NCI-H2081 treated with DMSO at 0.1 percent for 48 hours (cell line): ENCODE results near the gene L3MBTL4.
"Not testable (repeated sequence)": the region's sequence is repeated elsewhere in the genome, so short reads cannot be mapped to it uniquely, and the experiment has no call there.

ENCODE experiments used
- DNase-seq: peaks from one replicate; lab custom pipeline; 2025; lab: John Stamatoyannopoulos, UW

L3MBTL4 gene

GRCh38 chr18:6106091-6106685 is 308.5 kb downstream of the L3MBTL4 start:
- DNase-seq: no peak

- DNase-seq: no peak
These were observed 311.0 kb downstream of the L3MBTL4 start for GRCh38 chr18:6103741-6104140.

GRCh38 chr18:6096730-6097129 is 318.0 kb downstream of the L3MBTL4 start:
- DNase-seq: no peak

- DNase-seq: no peak
These were observed 326.3 kb downstream of the L3MBTL4 start for GRCh38 chr18:6088432-6088831.

GRCh38 chr18:6086731-6087130 is 328.0 kb downstream of the L3MBTL4 start:
- DNase-seq: no peak

GRCh38 chr18:6079406-6079805 is 335.3 kb downstream of the L3MBTL4 start:
- no peak for DNase-seq

- no peak for DNase-seq
These were observed 335.8 kb downstream of the L3MBTL4 start for GRCh38 chr18:6078877-6079276.

GRCh38 chr18:6072423-6072822 is 342.3 kb downstream of the L3MBTL4 start:
- not testable (repeated sequence) for DNase-seq

GRCh38 chr18:6069539-6069938 is 345.2 kb downstream of the L3MBTL4 start:
- no peak for DNase-seq

- DNase-seq: no peak
These were observed 345.6 kb downstream of the L3MBTL4 start for GRCh38 chr18:6069103-6069502.

GRCh38 chr18:6060149-6060548 is 354.6 kb downstream of the L3MBTL4 start:
- no peak for DNase-seq

- DNase-seq: no peak
These were observed 355.2 kb downstream of the L3MBTL4 start for GRCh38 chr18:6059551-6059950.

GRCh38 chr18:6058941-6059340 is 355.8 kb downstream of the L3MBTL4 start:
- no peak for DNase-seq

GRCh38 chr18:6057604-6058003 is 357.1 kb downstream of the L3MBTL4 start:
- no peak for DNase-seq

GRCh38 chr18:6056171-6056910 is 358.4 kb downstream of the L3MBTL4 start:
- DNase-seq: no peak

- DNase-seq: no peak
These were observed 359.0 kb downstream of the L3MBTL4 start for GRCh38 chr18:6055711-6056110.

- no peak for DNase-seq
These were observed 360.4 kb downstream of the L3MBTL4 start for GRCh38 chr18:6054256-6054842.

- DNase-seq: no peak
These were observed 362.2 kb downstream of the L3MBTL4 start for GRCh38 chr18:6052449-6052913.

GRCh38 chr18:6047596-6047995 is 367.1 kb downstream of the L3MBTL4 start:
- not testable (repeated sequence) for DNase-seq

GRCh38 chr18:6044773-6045172 is 369.9 kb downstream of the L3MBTL4 start:
- DNase-seq: no peak

GRCh38 chr18:6044319-6044718 is 370.4 kb downstream of the L3MBTL4 start:
- no peak for DNase-seq

GRCh38 chr18:6039055-6039454 is 375.7 kb downstream of the L3MBTL4 start:
- no peak for DNase-seq

GRCh38 chr18:6031442-6031841 is 383.3 kb downstream of the L3MBTL4 start:
- no peak for DNase-seq
